Measurements from ENCODE around the gene CHCHD1.

CHCHD1 gene

DNA sequence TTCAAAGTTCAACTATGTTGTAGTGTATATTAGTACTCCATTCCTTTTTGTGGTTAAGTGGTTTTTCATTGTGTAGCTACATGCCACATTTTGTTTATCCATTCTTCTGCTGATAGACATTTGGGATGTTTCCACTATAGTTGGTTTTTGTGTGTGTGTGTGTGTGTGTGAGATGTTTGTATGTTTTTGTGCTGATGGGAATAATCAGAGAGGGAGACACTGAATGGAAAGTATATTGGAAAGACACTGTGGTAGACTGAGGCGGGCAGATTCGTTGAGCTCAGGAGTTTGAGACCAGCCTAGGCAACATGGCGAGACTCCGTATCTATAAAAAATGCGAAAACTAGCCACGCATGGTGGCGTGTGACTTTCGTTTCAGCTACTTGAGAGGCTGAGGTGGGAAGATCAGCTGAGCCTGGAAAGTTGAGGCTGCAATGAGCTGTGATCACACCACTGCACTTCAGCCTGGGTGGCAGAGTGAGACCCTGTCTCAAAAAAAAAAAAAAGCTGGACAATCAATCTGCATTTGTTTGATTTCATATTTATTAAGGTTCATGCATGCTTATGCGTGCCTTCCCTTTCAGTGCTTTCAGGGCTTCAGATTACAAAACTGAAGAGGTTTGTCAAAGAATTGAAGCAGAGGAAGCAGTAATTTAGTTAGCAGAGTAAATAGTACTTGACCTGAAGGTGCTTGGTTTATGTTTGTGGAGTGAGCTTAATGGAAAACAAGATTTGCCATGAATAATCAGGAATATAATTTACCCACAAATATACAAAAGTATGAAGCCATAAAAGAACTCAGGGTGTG, 22.9 kb upstream of the CHCHD1 start:
- DNase-seq (no peak), ATAC-seq (no peak)
- Mint-ChIP-seq H3K4me3 (peak overlapping the region; percentile 5), H3K27me3 (no peaks in the 10 kb centered on the region), H3K9me3 (no peaks in the 10 kb centered on the region), H3K36me3 (ENCODE audit: low read depth) (peaks cover 50% of the 10 kb centered on the region), H3K4me1 (peaks cover 52% of the 10 kb centered on the region), H3K27ac (peak overlapping the region; percentile 82)

- peaks cover 51% of the 10 kb centered on the region for H3K36me3 Mint-ChIP-seq (ENCODE audit: low read depth)
- no peaks in the 10 kb centered on the region for H3K27me3 Mint-ChIP-seq
- peak overlapping the region; percentile 82 for H3K27ac Mint-ChIP-seq
- H3K4me1 Mint-ChIP-seq = peaks cover 50% of the 10 kb centered on the region
- no peaks in the 10 kb centered on the region for H3K9me3 Mint-ChIP-seq
- ATAC-seq (peak; percentile 41), DNase-seq (no peak)
- no peak overlapping the region for H3K4me3 Mint-ChIP-seq
Observed at GRCh38 chr10:73759512-73760115, 22.2 kb upstream of the CHCHD1 start.

DNA sequence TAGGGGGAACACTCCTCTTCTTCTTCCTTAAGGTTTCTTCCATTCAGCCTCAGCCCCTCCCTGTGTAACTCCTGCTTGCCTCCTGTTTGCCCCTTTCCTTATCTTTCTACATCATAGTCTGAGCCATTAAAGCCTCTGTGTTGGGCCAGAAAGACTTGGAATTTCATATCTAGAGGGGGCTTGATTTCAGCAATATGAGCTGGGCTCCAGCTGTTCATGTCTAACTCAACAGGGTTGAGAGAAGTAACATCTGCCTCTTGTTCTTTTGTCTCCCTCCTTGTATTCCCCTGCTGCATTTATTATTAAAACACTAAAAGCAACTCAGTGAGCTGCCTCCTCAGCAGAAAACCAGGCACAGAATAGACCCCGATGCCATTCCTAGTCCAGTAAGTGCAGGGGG, 20.1 kb upstream of the CHCHD1 start:
- DNase-seq (no peak), ATAC-seq (no peak)
- Mint-ChIP-seq H3K4me3 (no peak overlapping the region), H3K36me3 (ENCODE audit: low read depth) (peaks cover 62% of the 10 kb centered on the region), H3K27ac (no peak overlapping the region), H3K9me3 (no peaks in the 10 kb centered on the region), H3K27me3 (no peaks in the 10 kb centered on the region), H3K4me1 (peaks cover 45% of the 10 kb centered on the region)

DNA sequence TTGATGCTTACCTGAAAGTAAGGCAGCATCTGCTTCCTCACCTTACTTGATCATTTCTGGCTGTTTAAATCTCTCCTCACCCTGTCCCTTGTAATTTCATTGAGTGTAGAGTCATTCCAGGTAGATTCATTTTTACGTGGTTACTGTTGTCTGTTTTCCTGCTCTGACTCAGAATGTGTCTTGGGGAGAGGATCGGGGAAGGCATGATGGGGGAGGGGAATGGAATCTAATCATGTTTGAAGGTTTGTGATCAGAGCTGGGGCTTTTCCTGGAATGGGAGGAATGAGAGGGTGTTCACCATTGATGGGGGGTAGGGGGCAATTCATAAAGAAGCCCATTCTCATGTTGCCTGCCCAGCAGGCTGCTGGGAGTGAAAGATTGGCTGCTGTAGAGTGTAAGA, 18.9 kb upstream of the CHCHD1 start:
- Mint-ChIP-seq H3K4me1 (peaks cover 42% of the 10 kb centered on the region), H3K9me3 (no peaks in the 10 kb centered on the region), H3K27me3 (no peaks in the 10 kb centered on the region), H3K36me3 (ENCODE audit: low read depth) (peaks cover 62% of the 10 kb centered on the region), H3K4me3 (no peak overlapping the region), H3K27ac (peak overlapping the region; percentile 82)
- no peak for DNase-seq
- ATAC-seq = peak; percentile 38

DNA sequence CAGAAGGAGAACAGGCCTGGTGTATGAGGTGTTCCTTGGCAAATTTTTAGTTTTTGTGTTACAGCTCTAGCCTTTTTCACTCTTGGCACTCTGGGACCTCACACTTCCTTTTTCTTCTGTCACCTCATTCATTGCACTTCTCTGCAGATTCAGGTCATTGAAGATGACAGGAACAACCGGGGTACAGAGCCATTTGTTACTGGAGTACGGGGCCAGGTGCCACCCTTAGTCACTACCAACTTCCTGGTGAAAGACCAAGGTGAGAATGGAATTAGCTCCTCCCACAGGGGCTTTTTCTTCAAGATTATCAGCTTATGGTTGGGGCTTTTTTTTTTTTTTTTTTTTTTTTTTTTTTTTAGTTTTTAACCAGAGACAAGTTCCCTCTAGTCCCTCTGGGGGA, 18.5 kb upstream of the CHCHD1 start:
- Mint-ChIP-seq H3K27ac (peak overlapping the region; percentile 82), H3K4me1 (peaks cover 38% of the 10 kb centered on the region), H3K9me3 (no peaks in the 10 kb centered on the region), H3K36me3 (ENCODE audit: low read depth) (peaks cover 61% of the 10 kb centered on the region), H3K4me3 (no peak overlapping the region), H3K27me3 (no peaks in the 10 kb centered on the region)
- ATAC-seq (no peak), DNase-seq (no peak)

DNA sequence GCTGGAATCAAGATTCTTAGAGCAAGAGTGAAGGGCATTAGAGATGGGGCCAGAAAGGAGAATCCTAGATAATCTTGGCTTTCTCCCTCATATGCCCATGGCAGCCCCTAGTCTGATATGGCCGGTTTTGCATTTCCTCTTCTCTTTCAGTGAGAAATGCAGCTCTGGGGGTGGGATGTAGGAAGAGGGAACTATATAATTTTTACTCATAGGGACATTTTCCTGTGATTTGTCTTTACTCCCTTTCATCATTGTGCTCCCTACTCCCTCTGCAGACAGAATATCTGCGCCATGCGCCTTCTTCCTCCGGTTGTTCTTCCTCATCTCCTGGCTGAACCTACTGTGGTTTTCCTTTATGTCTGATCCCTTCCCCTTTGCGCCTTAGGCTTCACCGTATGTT, 16.8 kb upstream of the CHCHD1 start:
- H3K27me3 Mint-ChIP-seq = no peaks in the 10 kb centered on the region
- DNase-seq (no peak), ATAC-seq (no peak)
- H3K4me3 Mint-ChIP-seq = no peak overlapping the region
- H3K36me3 Mint-ChIP-seq (ENCODE audit: low read depth) = peaks cover 68% of the 10 kb centered on the region
- H3K27ac Mint-ChIP-seq = no peak overlapping the region
- no peaks in the 10 kb centered on the region for H3K9me3 Mint-ChIP-seq
- peaks cover 28% of the 10 kb centered on the region for H3K4me1 Mint-ChIP-seq

- peaks cover 21% of the 10 kb centered on the region for H3K4me1 Mint-ChIP-seq
Observed at GRCh38 chr10:73768881-73769280, 13.0 kb upstream of the CHCHD1 start.

DNA sequence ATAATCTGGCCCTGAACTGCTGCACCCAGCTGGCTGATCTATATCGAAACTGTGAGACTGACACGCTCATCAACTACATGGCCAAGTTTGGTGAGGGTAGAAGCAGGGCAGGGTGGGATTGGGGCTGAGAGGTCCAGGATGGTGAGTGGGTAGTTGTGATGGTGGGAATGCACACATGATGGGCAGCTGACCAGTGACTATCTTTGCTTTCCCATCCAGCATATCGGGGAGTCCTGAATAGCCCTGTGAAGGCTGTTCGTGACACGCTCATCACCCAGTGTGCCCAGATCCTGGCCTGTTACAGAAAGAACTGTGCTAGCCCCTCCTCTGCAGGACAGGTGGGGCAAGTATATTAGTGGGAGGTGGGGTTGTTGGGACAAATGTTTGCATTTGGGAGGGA, 12.5 kb upstream of the CHCHD1 start:
- no peak for ATAC-seq
- peak overlapping the region; percentile 23 for H3K27ac Mint-ChIP-seq
- no peaks in the 10 kb centered on the region for H3K9me3 Mint-ChIP-seq
- peaks cover 26% of the 10 kb centered on the region for H3K4me1 Mint-ChIP-seq
- H3K36me3 Mint-ChIP-seq (ENCODE audit: low read depth) = peaks cover 67% of the 10 kb centered on the region
- DNase-seq = no peak
- H3K27me3 Mint-ChIP-seq = no peaks in the 10 kb centered on the region
- no peak overlapping the region for H3K4me3 Mint-ChIP-seq

More at GRCh38 chr10:73768881-73769280, 13.0 kb upstream of the CHCHD1 start:
- Mint-ChIP-seq H3K4me3 (no peak overlapping the region), H3K27ac (peak overlapping the region; percentile 23), H3K27me3 (no peaks in the 10 kb centered on the region), H3K9me3 (no peaks in the 10 kb centered on the region), H3K36me3 (ENCODE audit: low read depth) (peaks cover 65% of the 10 kb centered on the region)
- DNase-seq (peak; percentile 41), ATAC-seq (no peak)

- Mint-ChIP-seq H3K4me3 (peak overlapping the region; percentile 96), H3K4me1 (peaks cover 38% of the 10 kb centered on the region), H3K27me3 (no peaks in the 10 kb centered on the region), H3K36me3 (ENCODE audit: low read depth) (peaks cover 62% of the 10 kb centered on the region), H3K9me3 (no peaks in the 10 kb centered on the region), H3K27ac (peak overlapping the region; percentile 96)
- ATAC-seq = peak; percentile 48
- DNase-seq = peak; percentile 84
Observed at GRCh38 chr10:73771722-73772280, 10.0 kb upstream of the CHCHD1 start.

DNA sequence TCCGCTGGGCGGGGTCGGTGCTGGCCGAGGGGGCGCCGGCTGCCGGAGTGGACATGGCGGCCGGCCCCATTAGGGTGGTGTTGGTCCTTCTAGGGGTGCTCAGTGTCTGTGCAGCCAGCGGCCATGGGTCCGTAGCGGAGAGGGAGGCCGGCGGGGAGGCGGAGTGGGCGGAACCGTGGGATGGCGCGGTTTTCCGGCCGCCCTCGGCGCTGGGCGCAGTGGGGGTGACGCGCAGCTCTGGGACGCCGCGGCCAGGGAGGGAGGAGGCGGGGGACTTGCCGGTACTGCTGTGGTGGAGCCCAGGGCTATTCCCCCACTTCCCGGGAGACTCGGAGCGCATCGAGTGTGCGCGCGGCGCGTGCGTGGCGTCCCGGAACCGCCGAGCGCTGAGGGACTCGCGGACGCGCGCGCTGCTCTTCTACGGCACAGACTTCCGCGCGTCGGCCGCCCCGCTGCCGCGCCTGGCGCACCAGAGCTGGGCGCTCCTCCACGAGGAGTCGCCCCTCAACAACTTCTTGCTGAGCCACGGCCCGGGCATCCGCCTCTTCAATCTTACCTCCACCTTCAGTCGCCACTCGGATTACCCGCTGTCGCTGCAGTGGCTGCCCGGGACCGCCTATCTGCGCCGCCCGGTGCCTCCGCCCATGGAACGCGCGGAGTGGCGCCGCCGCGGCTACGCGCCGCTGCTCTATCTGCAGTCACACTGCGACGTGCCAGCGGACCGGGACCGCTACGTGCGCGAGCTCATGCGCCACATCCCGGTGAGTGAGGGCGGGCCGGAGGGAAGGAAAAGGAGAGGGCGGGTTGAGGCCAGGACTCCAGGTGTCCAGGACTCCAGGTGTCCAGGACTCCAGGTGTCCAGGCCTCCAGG, 9.3 kb upstream of the CHCHD1 start:
- H3K27me3 Mint-ChIP-seq = no peaks in the 10 kb centered on the region
- DNase-seq = peak; percentile 87
- ATAC-seq = peak; percentile 72
- H3K4me3 Mint-ChIP-seq = peak overlapping the region; percentile 96
- H3K36me3 Mint-ChIP-seq (ENCODE audit: low read depth) = peaks cover 65% of the 10 kb centered on the region
- H3K9me3 Mint-ChIP-seq = no peaks in the 10 kb centered on the region
- H3K4me1 Mint-ChIP-seq = peaks cover 45% of the 10 kb centered on the region
- peak overlapping the region; percentile 96 for H3K27ac Mint-ChIP-seq

- Mint-ChIP-seq H3K4me3 (peak overlapping the region; percentile 96), H3K4me1 (peaks cover 43% of the 10 kb centered on the region), H3K9me3 (no peaks in the 10 kb centered on the region), H3K27ac (peak overlapping the region; percentile 96), H3K27me3 (no peaks in the 10 kb centered on the region), H3K36me3 (ENCODE audit: low read depth) (peaks cover 65% of the 10 kb centered on the region)
- peak; percentile 26 for DNase-seq
- ATAC-seq = no peak
Observed at GRCh38 chr10:73773152-73773879, 8.5 kb upstream of the CHCHD1 start.

DNA sequence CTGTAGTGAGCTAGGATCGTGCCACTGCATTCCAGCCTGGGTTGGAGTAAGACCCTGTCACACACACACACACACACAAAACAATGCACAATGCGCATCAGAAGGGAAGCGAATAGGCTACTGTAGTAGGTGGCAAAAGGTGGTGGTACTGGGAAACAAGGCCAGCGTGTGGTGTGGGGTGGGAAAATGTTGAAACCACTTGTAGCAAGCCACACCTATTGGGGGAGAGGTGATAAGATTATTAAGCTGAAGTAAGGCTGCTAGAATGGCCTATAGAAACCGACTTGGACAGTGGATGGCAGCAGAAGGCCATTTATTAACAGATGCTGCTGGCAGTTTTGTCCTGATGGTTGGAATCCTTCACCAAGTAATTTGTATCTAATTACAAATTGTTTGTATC, 7.2 kb upstream of the CHCHD1 start:
- ATAC-seq = no peak
- Mint-ChIP-seq H3K27me3 (no peaks in the 10 kb centered on the region), H3K36me3 (ENCODE audit: low read depth) (peaks cover 57% of the 10 kb centered on the region), H3K4me3 (peak overlapping the region; percentile 96), H3K27ac (peak overlapping the region; percentile 54), H3K9me3 (no peaks in the 10 kb centered on the region), H3K4me1 (peaks cover 41% of the 10 kb centered on the region)
- no peak for DNase-seq

GRCh38 chr10:73779018-73779417, 2.8 kb upstream of the CHCHD1 start:
- no peak overlapping the region for H3K27ac Mint-ChIP-seq
- DNase-seq (no peak), ATAC-seq (no peak)
- no peaks in the 10 kb centered on the region for H3K27me3 Mint-ChIP-seq
- peaks cover 66% of the 10 kb centered on the region for H3K4me1 Mint-ChIP-seq
- no peak overlapping the region for H3K4me3 Mint-ChIP-seq
- H3K36me3 Mint-ChIP-seq (ENCODE audit: low read depth) = peaks cover 31% of the 10 kb centered on the region
- H3K9me3 Mint-ChIP-seq = no peaks in the 10 kb centered on the region
